SK-N-SH treated with all-trans-retinoic acid at 6 μM for 48 hours (cell line): ENCODE results near the gene CNTRL.

ENCODE experiments used
- BACH2 ChIP-seq: fragments of 250-450 bp; sonication (Bioruptor Pico); IDR thresholded peaks from 2 replicates; pipeline ENCODE4 v1.9.0; 2021; ENCODE audit warnings: mild to moderate bottlenecking, borderline replicate concordance
- GLIS3 ChIP-seq: fragments of 250-450 bp; sonication (Bioruptor Pico); IDR thresholded peaks from 2 replicates; pipeline ENCODE4 v1.5.0; 2020; ENCODE audit warnings: mild to moderate bottlenecking, moderate library complexity
- PPARA ChIP-seq: fragments of 250-450 bp; sonication (Bioruptor Pico); IDR thresholded peaks from 2 replicates; pipeline ENCODE4 v1.5.0; 2020; ENCODE audit warnings: mild to moderate bottlenecking, borderline replicate concordance
- RARB ChIP-seq: fragments of 250-450 bp; sonication (Bioruptor Pico); IDR thresholded peaks from 2 replicates; pipeline ENCODE4 v1.8.0; 2021; ENCODE audit warnings: mild to moderate bottlenecking, moderate library complexity
- SNAI2 ChIP-seq: fragments of 250-450 bp; sonication (Bioruptor Pico); IDR thresholded peaks from 2 replicates; pipeline ENCODE4 v1.5.0; 2020; ENCODE audit warnings: mild to moderate bottlenecking, moderate library complexity
- TCF4 ChIP-seq: fragments of 250-450 bp; sonication (Bioruptor Pico); IDR thresholded peaks from 2 replicates; pipeline ENCODE4 v1.8.0; 2021; ENCODE audit warnings: mild to moderate bottlenecking, moderate library complexity, borderline replicate concordance
- ZC3H10 ChIP-seq: fragments of 250-450 bp; sonication (Bioruptor Pico); IDR thresholded peaks from 2 replicates; pipeline ENCODE4 v1.5.1; 2021; ENCODE audit warnings: mild to moderate bottlenecking, moderate library complexity
- ZFP30 ChIP-seq: fragments of 450-650 bp; formaldehyde crosslinking; IDR thresholded peaks from 2 replicates; pipeline ENCODE4 v1.5.0; 2022; ENCODE audit warnings: mild to moderate bottlenecking, moderate library complexity
- TF ChIP-seq, protein P1 (sequence below): fragments of 250-450 bp; sonication (Bioruptor Pico); IDR thresholded peaks from 2 replicates; pipeline ENCODE4 v1.5.1; 2020; ENCODE audit warnings: low read depth, mild to moderate bottlenecking, moderate library complexity
- TF ChIP-seq, protein P2 (sequence below): fragments of 250-450 bp; sonication (Bioruptor Pico); IDR thresholded peaks from 2 replicates; pipeline ENCODE4 v1.8.0; 2020; ENCODE audit warnings: mild to moderate bottlenecking, moderate library complexity, borderline replicate concordance

DNA sequence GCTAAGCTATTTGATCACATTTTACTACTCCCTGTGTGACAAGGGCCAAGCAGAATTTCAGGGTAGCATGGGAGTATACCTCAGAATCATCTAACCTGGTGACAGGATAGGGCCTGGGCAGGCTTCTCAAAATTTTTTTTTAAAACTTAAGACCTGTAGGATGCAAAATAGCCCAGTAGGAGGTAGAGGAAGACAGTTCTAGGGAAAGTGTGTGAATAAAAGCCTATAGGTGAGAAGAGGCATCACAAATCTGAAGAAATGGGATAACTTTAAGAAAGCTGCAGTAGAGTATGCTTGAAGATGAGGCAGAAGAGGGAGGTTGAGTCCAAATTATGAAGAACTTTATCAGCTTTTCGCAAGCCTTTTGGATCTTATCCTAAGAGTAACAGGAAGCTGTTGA lies 32.3 kb downstream of the CNTRL start:
- TF ChIP-seq ZFP30 (CRISPR knock-in tag) (no peak), BACH2 (CRISPR knock-in tag) (no peak), SNAI2 (CRISPR knock-in tag) (no peak), GLIS3 (CRISPR knock-in tag) (no peak), ZC3H10 (CRISPR knock-in tag) (no peak), PPARA (no peak), TCF4 (CRISPR knock-in tag) (no peak), RARB (no peak)
- TF ChIP-seq, protein P1, sequence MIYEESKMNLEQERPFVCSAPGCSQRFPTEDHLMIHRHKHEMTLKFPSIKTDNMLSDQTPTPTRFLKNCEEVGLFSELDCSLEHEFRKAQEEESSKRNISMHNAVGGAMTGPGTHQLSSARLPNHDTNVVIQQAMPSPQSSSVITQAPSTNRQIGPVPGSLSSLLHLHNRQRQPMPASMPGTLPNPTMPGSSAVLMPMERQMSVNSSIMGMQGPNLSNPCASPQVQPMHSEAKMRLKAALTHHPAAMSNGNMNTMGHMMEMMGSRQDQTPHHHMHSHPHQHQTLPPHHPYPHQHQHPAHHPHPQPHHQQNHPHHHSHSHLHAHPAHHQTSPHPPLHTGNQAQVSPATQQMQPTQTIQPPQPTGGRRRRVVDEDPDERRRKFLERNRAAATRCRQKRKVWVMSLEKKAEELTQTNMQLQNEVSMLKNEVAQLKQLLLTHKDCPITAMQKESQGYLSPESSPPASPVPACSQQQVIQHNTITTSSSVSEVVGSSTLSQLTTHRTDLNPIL (CRISPR knock-in tag): no peak
- TF ChIP-seq, protein P2, sequence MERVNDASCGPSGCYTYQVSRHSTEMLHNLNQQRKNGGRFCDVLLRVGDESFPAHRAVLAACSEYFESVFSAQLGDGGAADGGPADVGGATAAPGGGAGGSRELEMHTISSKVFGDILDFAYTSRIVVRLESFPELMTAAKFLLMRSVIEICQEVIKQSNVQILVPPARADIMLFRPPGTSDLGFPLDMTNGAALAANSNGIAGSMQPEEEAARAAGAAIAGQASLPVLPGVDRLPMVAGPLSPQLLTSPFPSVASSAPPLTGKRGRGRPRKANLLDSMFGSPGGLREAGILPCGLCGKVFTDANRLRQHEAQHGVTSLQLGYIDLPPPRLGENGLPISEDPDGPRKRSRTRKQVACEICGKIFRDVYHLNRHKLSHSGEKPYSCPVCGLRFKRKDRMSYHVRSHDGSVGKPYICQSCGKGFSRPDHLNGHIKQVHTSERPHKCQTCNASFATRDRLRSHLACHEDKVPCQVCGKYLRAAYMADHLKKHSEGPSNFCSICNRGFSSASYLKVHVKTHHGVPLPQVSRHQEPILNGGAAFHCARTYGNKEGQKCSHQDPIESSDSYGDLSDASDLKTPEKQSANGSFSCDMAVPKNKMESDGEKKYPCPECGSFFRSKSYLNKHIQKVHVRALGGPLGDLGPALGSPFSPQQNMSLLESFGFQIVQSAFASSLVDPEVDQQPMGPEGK (CRISPR knock-in tag): no peak
